Heart right ventricle (tissue), 16 donors: ENCODE results near the gene UBE2Q2. TPM values are rescaled to one million over a fixed set of nuclear protein-coding genes. Genes with fewer than 3 reads are reported as not detected.

ENCODE experiments used
- ATAC-seq, 8 donors: fragments of 200-7000 bp; cut with Tn5 transposase; one replicate each; pipeline ENCODE4 v1.9.1; 2020; ENCODE audit warnings: mild to moderate bottlenecking in 8 of 8, moderate library complexity in 8 of 8, moderate number of reproducible peaks in 1 of 8
- DNase-seq, 2 donors: peaks; one replicate each; pipeline ENCODE4 v3.0.0-alpha.2; 2020
- H3K27ac ChIP-seq, 10 donors: fragments of 200-600 bp; sonication (generic) in 2 of 10; one replicate each; pipeline versions ENCODE4 v1.5.0 to v1.8.0; 2020 to 2022; ENCODE audit warnings: mild to moderate bottlenecking in 3 of 10
- H3K27me3 ChIP-seq, 7 donors: fragments of 200-600 bp; one replicate each; pipeline ENCODE4 v1.8.0; 2021 to 2022; ENCODE audit warnings: mild to moderate bottlenecking in 2 of 7
- H3K36me3 ChIP-seq, 9 donors: fragments of 200-600 bp; sonication (generic) in 1 of 9; one replicate each; pipeline versions ENCODE4 v1.5.0 to v1.8.0; 2020 to 2022; ENCODE audit warnings: mild to moderate bottlenecking in 2 of 9
- H3K4me1 ChIP-seq, 9 donors: fragments of 200-600 bp; sonication (generic) in 1 of 9; one replicate each; pipeline versions ENCODE4 v1.5.0 to v1.8.0; 2020 to 2022; ENCODE audit warnings: mild to moderate bottlenecking in 4 of 9
- H3K4me3 ChIP-seq, 10 donors: fragments of 200-600 bp; sonication (generic) in 2 of 10; one replicate each; pipeline versions ENCODE4 v1.5.0 to v1.8.0; 2020 to 2022; ENCODE audit warnings: mild to moderate bottlenecking in 7 of 10, moderate library complexity in 2 of 10
- H3K9me3 ChIP-seq, 11 donors: fragments of 200-600 bp in 10 of 11; sonication (generic) in 2 of 11; one replicate each; pipeline versions ENCODE4 v1.5.0 to v1.8.0; 2013 to 2022; ENCODE audit warnings: mild to moderate bottlenecking in 2 of 11, control low read depth in 1 of 11, moderate library complexity in 1 of 11
- WGBS, 2 donors: extraction: QIAGEN DNeasy Blood & Tissue Kit; methylation state at CpG; one replicate each; pipeline ENCODE4 v1.1.7; 2013; ENCODE audit warnings: inconsistent platforms in 1 of 2; 5-methylcytosine and 5-hydroxymethylcytosine counted together
- intact Hi-C, 10 donors: fragments of 100-400 bp; cut with DNase I; formaldehyde crosslinking; loops; one replicate each; pipeline versions ENCODE4 v1.11.1 to v1.14.2; 2022
- polyA plus RNA-seq, 2 donors: library from polyadenylated mRNA; stranded (reverse); fragments of 200-250 nt; gene quantifications; one replicate each; pipeline ENCODE4 v1.2.3, GENCODE V29; 2013
- total RNA-seq, 10 donors: library from RNA; stranded (reverse); fragmentation: NEBNext Ultra II Directional in 3 of 10; extraction: Animal tissue kit (Norgen Biotek cat#: 25700) in 3 of 10; gene quantifications; one replicate each; pipeline versions ENCODE4 v1.2.1 to v1.2.4, GENCODE V29; 2021 to 2023
- TF ChIP-seq, protein P1 (sequence below), 9 donors: fragments of 200-600 bp; sonication (generic) in 2 of 9; IDR thresholded peaks; one replicate each; pipeline versions ENCODE4 v1.5.0 to v1.8.0; 2021 to 2022; ENCODE audit warnings: antibody characterized with exemption in 9 of 9, mild to moderate bottlenecking in 5 of 9, moderate library complexity in 1 of 9
- donor health status: Arrhythmogenic right ventricular cardiomyopathy.
- donor health status: ischemic (EF 13 %, LVEDD 7.1; RV severe dilation, severe dysfunction).
- donor health status: healthy with polysubstance abuse.
- donor health status: DM: no; HTN: yes; CAD: no.
- donor health status: DM: no; HTN: no; CAD: no.
- donor health status: ischemic (EF 25% LVEDD 6.9; RV normal size, moderate dysfunction).
- donor health status: ischemic (EF 25% LVEDD 5.7; RV mildly dilated, moderate dysfunction).
- donor health status: healthy.
- donor health status: DM: yes; HTN: yes; CAD: no.
- donor health status: Ischemic cardiomyopathy.
- donor health status: ischemic (EF 35%, LVEDD 5.7; RV mildly dilated, moderate dysfunction).
- donor health status: nonischemic (EF 11% LVEDD 7.7; RV severe dilation, severe dysfunction).
- donor health status: DM: yes; HTN: yes; CAD: no.
- donor health status: PGD.
- donor health status: ischemic (EF 29% LVEDD 5.4; RV normal size, mild dysfunction).
- donor health status: nonischemic (EF 23%, LVEDD 6.1; RV moderate dilation, normal function).

Gene UBE2Q2
- total and polyA plus RNA-seq, 12 donors: 12.5 to 36.5 (median 24.1) TPM

DNA sequence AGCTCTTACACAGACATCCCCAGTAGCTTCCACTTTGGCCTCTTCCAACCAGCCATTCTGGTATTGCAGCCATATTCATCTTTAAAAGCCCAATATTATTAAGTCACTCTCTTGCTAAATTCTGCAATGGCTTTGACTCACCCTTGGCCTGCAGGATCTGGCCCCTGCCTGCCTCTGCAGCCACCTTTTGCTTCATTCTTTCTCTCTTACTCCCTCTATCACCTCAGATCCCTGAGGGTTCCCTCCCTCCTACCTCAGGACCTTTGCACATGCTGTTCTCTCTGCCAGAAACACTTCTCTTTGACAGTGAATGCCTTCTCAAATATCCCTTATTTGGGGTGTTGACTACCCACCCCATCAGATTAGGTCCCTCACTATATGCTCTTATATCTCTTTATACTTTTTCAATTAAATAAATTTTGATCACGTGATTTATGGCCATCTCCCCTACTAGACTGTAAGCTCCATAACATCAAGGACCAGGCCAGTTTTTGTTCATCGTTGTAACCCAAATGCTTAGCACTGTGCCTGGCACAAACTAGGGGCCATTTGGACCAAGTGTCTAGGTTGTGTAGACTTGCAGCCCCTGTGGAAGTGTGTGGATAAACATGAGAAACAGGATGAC, 32.3 kb upstream of the UBE2Q2 start:
- no peaks in the 10 kb centered on the region for H3K4me1 ChIP-seq
- DNase-seq: no peak
- no peak for ATAC-seq
- H3K4me3 ChIP-seq: no peak overlapping the region
- H3K27ac ChIP-seq: no peak overlapping the region
- no peaks in the 10 kb centered on the region for H3K9me3 ChIP-seq
- intact Hi-C loops: loop anchor here in 6 of 10 donors (5.0 to 10.0 kb wide), 5 partner anchors 111 to 331 kb away; no protein-coding TSS in a partner anchor
- 94 to 95% methylated on average over 2 of the region's 2 CpGs for WGBS, 2 donors
- TF ChIP-seq, protein P1, sequence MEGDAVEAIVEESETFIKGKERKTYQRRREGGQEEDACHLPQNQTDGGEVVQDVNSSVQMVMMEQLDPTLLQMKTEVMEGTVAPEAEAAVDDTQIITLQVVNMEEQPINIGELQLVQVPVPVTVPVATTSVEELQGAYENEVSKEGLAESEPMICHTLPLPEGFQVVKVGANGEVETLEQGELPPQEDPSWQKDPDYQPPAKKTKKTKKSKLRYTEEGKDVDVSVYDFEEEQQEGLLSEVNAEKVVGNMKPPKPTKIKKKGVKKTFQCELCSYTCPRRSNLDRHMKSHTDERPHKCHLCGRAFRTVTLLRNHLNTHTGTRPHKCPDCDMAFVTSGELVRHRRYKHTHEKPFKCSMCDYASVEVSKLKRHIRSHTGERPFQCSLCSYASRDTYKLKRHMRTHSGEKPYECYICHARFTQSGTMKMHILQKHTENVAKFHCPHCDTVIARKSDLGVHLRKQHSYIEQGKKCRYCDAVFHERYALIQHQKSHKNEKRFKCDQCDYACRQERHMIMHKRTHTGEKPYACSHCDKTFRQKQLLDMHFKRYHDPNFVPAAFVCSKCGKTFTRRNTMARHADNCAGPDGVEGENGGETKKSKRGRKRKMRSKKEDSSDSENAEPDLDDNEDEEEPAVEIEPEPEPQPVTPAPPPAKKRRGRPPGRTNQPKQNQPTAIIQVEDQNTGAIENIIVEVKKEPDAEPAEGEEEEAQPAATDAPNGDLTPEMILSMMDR (IDR thresholded peaks at IDR 0.05): no peak
- peaks cover 0 to 8% (median 0%) of the 10 kb centered on the region in 7 donors for H3K27me3 ChIP-seq
- H3K36me3 ChIP-seq: no peaks in the 10 kb centered on the region

DNA sequence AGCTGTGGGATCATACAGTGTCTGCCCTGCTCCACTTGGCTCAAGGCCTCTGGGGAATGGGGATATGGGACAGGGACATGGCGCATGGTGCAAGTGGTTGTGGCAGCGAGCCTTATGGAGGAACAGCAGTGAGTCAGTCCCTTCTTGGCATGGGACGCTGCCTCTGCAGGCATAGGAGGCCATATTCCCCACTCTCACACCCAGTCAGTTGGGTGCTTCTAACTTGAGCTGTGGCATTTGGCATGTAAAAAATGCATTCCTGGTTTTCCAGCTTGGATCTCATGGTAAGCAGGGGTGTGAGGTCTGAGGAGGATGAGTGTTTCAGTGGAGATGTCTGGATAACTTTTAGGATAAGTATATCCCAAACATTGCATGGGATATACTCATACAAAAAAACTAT, 31.6 kb upstream of the UBE2Q2 start:
- H3K4me3 ChIP-seq: no peak overlapping the region
- no peak overlapping the region for H3K27ac ChIP-seq
- no peaks in the 10 kb centered on the region for H3K9me3 ChIP-seq
- TF ChIP-seq, protein P1 (IDR thresholded peaks at IDR 0.05): no peak
- no peak for DNase-seq
- peaks cover 0 to 8% (median 0%) of the 10 kb centered on the region in 7 donors for H3K27me3 ChIP-seq
- no peaks in the 10 kb centered on the region for H3K36me3 ChIP-seq
- H3K4me1 ChIP-seq: no peaks in the 10 kb centered on the region
- intact Hi-C loops: loop anchor here in 6 of 10 donors (5.0 to 10.0 kb wide), 5 partner anchors 111 to 331 kb away; no protein-coding TSS in a partner anchor
- 87 to 93% methylated on average over 3 of the region's 3 CpGs for WGBS, 2 donors
- no peak for ATAC-seq

DNA sequence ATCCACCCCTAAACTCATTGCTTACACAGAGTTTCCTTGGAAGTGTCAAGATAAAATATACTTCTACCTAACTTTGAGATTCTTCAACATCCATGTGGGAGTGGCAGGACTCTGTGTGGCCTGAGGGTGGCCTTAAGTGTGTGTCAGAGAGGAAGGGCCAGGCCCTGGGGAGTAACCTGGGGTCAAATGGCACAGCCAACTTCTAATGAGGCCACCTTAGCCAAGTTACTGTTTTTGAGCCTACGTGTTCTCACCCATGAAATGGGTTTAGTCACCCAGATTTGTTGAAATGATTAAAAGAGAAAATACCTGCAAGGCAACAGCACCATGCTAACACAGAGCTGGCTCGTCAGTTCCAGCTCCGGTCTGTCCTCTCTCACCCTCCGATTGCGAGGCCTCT, 28.5 kb upstream of the UBE2Q2 start:
- 91 to 94% methylated on average over 5 of the region's 5 CpGs for WGBS, 2 donors
- intact Hi-C loops: loop anchor here in 6 of 10 donors (5.0 to 10.0 kb wide), 5 partner anchors 108 to 328 kb away; no protein-coding TSS in a partner anchor

DNA sequence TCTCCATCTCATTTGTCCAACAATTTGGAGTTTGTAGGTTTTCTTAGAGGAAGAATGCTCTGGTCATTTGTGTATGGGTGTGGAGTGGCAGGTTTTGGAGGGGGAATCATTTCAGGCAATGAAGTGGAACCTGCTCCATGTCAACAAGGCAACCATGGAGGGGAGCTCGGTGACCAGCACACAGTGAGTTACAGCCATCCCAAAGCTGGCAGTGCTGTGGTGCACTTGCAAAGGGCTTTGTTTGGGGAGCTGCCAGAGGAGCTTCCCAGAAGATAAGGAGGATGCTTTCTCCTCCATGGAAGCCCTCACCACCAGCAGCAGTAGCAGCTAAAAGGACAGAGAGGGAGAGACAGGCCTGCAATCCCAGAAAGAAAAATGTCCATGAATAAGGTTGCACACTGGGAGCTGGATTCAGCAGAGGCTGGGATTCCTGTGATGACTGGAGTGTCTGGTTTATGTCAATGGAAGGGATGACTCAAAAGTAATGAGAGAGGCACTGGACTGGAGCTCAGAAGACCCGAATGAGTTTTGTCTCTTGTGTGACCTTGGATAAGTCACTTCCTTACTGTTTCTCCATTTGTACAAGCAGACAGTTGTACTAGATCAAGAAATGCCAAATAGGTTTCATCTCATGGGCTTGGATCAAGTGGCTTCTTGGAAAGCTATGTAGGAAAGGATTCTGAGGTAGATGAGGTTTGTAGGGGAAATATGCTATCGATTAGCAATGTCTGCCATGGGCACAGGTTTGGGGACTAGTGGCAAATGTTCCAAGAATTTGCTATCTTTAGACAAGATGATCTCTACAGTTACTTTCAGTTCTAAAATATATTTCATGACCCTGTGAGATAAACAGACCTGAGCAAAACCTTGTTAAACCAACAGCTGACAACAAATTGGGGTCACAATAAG, 27.2 kb upstream of the UBE2Q2 start:
- H3K27me3 ChIP-seq: no peaks in the 10 kb centered on the region
- H3K36me3 ChIP-seq: no peaks in the 10 kb centered on the region
- no peaks in the 10 kb centered on the region for H3K9me3 ChIP-seq
- peaks cover 0 to 8% (median 0%) of the 10 kb centered on the region in 9 donors for H3K4me1 ChIP-seq
- no peak overlapping the region for H3K27ac ChIP-seq
- intact Hi-C loops: loop anchor here in 4 of 10 donors (5.0 to 10.0 kb wide), 3 partner anchors 109 to 321 kb away; no protein-coding TSS in a partner anchor
- ATAC-seq (peak in 3 of 8 donors; percentile 19 to 60 (median 22)), DNase-seq (no peak)
- H3K4me3 ChIP-seq: no peak overlapping the region
- TF ChIP-seq, protein P1 (IDR thresholded peaks at IDR 0.05): no peak
- 67 to 73% methylated on average over 3 of the region's 3 CpGs for WGBS, 2 donors

More for the DNA sequence above, 28.5 kb upstream of the UBE2Q2 start:
- no peak for ATAC-seq
- Histone ChIP-seq H3K36me3 (no peaks in the 10 kb centered on the region), H3K4me1 (peaks cover 0 to 8% (median 0%) of the 10 kb centered on the region in 9 donors), H3K9me3 (no peaks in the 10 kb centered on the region), H3K27me3 (no peaks in the 10 kb centered on the region), H3K4me3 (no peak overlapping the region), H3K27ac (no peak overlapping the region)
- DNase-seq: no peak
- TF ChIP-seq, protein P1 (IDR thresholded peaks at IDR 0.05): no peak
